Caco-2 (cell line): ENCODE results near the gene RWDD3. TPM values are rescaled to one million over a fixed set of nuclear protein-coding genes. Genes with fewer than 3 reads are reported as not detected.

ENCODE experiments used
- BruUV-seq: library from RNA; stranded (reverse); fragments of 400-500 nt; replicated peaks from 2 replicates; lab custom pipeline; 2021; lab: Mats Ljungman, UMichigan
- CTCF ChIA-PET: fragments of 300-600 bp; sonication (Branson Sonifier 250); formaldehyde crosslinking; loops from one replicate; lab custom pipeline; 2022; ENCODE audit warnings: antibody characterized with exemption; lab: Charles Lee
- POLR2A ChIA-PET: fragments of 300-600 bp; sonication (Branson Sonifier 250); formaldehyde crosslinking; loops from one replicate; lab custom pipeline; 2022; ENCODE audit warnings: antibody characterized with exemption; lab: Charles Lee
- DNase-seq, 2 experiments: peaks; one replicate each; pipeline versions ENCODE4 v3.0.0 to v3.0.0-alpha.2; 2020 to 2022
- H3K27me3 ChIP-seq: replicated peaks from 2 replicates; pipeline ENCODE4 v1.6.0; 2011; ENCODE audit warnings: low read length; ENCODE audit not compliant: control insufficient read depth, insufficient read depth
- H3K36me3 ChIP-seq: 2 replicates; pipeline ENCODE4 v1.5.1; 2011; ENCODE audit warnings: low read length; ENCODE audit not compliant: control insufficient read depth, insufficient read depth
- H3K4me1 ChIP-seq: fragments of 250-450 bp; sonication (Bioruptor Pico); 2 replicates; pipeline ENCODE4 v1.5.1; 2020; ENCODE audit warnings: mild to moderate bottlenecking
- H3K4me3 ChIP-seq: 2 replicates; pipeline ENCODE4 v1.5.1; 2011; ENCODE audit warnings: low read depth, mild to moderate bottlenecking, control low read depth, low read length
- H3K9me3 ChIP-seq: fragments of 250-450 bp; sonication (Bioruptor Pico); 2 replicates; pipeline ENCODE4 v1.5.1; 2020; ENCODE audit warnings: mild to moderate bottlenecking, moderate library complexity
- H3K27ac Mint-ChIP-seq: one replicate; pipeline ENCODE4 v1.8.0; 2022; ENCODE audit warnings: mixed read lengths; ENCODE audit not compliant: unreplicated experiment
- H3K27me3 Mint-ChIP-seq: one replicate; pipeline ENCODE4 v1.8.0; 2022; ENCODE audit warnings: mixed read lengths; ENCODE audit not compliant: insufficient read depth, unreplicated experiment
- H3K36me3 Mint-ChIP-seq: one replicate; pipeline ENCODE4 v1.8.0; 2022; ENCODE audit warnings: mild to moderate bottlenecking, mixed read lengths; ENCODE audit not compliant: insufficient read depth, unreplicated experiment
- H3K4me1 Mint-ChIP-seq: one replicate; pipeline ENCODE4 v1.8.0; 2022; ENCODE audit warnings: low read depth, mixed read lengths; ENCODE audit not compliant: unreplicated experiment
- H3K4me3 Mint-ChIP-seq: one replicate; pipeline ENCODE4 v1.8.0; 2022; ENCODE audit warnings: mild to moderate bottlenecking, moderate library complexity, mixed read lengths; ENCODE audit not compliant: unreplicated experiment
- H3K9me3 Mint-ChIP-seq: one replicate; pipeline ENCODE4 v1.8.0; 2022; ENCODE audit warnings: mixed read lengths; ENCODE audit not compliant: unreplicated experiment
- intact Hi-C: fragments of 100-400 bp; cut with micrococcal nuclease; formaldehyde crosslinking; loops from one replicate; pipeline ENCODE4 v1.10.0; 2022; ENCODE audit not compliant: unreplicated experiment
- total RNA-seq: library from RNA; stranded (reverse); gene quantifications from 2 replicates; pipeline ENCODE4 v1.2.3, GENCODE V29; 2022
- TF ChIP-seq, protein P1 (sequence below), 2 experiments: fragments of 200-600 bp in 1 of 2; IDR thresholded peaks; 1 replicate in 1 of 2; 2 replicates in 1 of 2; pipeline versions ENCODE4 v1.5.1 to v1.8.0; 2011 to 2022; ENCODE audit warnings: antibody characterized with exemption in 1 of 2, control low read depth in 1 of 2, inconsistent platforms in 1 of 2, low read depth in 1 of 2, low read length in 1 of 2, mild to moderate bottlenecking in 1 of 2, moderate library complexity in 1 of 2; ENCODE audit not compliant: insufficient read depth in 1 of 2, severe bottlenecking in 1 of 2, unreplicated experiment in 1 of 2

RWDD3 gene
- total RNA-seq, 1 experiment from 2014 or later: 13.3 TPM

DNA sequence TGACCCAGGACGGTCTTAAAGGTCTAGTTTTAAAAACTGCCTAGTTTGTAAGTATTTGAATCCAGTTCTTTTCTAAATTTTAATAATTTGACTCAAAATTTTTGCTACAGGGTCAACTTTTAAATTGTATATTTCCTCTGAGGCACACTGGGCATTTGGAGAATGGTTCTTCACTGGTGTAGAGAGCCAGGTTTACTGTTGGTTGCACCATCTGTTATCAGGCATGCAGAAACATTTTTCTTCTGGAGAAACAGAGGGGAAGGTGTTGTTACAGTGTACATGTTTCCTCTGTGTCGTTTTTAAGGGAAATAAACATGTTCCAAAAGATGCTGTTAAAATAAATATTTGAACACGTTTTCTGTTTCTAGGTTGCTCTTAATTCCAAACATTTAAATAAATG is 39.0 kb upstream of the RWDD3 start:
- no peak for DNase-seq
- TF ChIP-seq, protein P1, sequence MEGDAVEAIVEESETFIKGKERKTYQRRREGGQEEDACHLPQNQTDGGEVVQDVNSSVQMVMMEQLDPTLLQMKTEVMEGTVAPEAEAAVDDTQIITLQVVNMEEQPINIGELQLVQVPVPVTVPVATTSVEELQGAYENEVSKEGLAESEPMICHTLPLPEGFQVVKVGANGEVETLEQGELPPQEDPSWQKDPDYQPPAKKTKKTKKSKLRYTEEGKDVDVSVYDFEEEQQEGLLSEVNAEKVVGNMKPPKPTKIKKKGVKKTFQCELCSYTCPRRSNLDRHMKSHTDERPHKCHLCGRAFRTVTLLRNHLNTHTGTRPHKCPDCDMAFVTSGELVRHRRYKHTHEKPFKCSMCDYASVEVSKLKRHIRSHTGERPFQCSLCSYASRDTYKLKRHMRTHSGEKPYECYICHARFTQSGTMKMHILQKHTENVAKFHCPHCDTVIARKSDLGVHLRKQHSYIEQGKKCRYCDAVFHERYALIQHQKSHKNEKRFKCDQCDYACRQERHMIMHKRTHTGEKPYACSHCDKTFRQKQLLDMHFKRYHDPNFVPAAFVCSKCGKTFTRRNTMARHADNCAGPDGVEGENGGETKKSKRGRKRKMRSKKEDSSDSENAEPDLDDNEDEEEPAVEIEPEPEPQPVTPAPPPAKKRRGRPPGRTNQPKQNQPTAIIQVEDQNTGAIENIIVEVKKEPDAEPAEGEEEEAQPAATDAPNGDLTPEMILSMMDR (IDR thresholded peaks at IDR 0.05; ENCODE audit: insufficient read depth in 1 of 2, low read depth in 1 of 2, low read length in 1 of 2, severe bottlenecking in 1 of 2, unreplicated experiment in 1 of 2): no peak
- Mint-ChIP-seq H3K36me3 (no peaks in the 10 kb centered on the region), H3K27ac (no peak overlapping the region), H3K4me3 (no peak overlapping the region), H3K9me3 (no peaks in the 10 kb centered on the region), H3K4me1 (no peaks in the 10 kb centered on the region), H3K27me3 (no peaks in the 10 kb centered on the region)
- no peaks in the 10 kb centered on the region for H3K27me3 ChIP-seq
- no peaks in the 10 kb centered on the region for H3K9me3 ChIP-seq
- H3K4me3 ChIP-seq: no peak overlapping the region
- ChIA-PET POLR2A (no interaction called here), CTCF (no interaction called here)
- no peaks in the 10 kb centered on the region for H3K4me1 ChIP-seq
- intact Hi-C loops: no loop called here
- H3K36me3 ChIP-seq: no peaks in the 10 kb centered on the region
- no TSS peak for BruUV-seq

DNA sequence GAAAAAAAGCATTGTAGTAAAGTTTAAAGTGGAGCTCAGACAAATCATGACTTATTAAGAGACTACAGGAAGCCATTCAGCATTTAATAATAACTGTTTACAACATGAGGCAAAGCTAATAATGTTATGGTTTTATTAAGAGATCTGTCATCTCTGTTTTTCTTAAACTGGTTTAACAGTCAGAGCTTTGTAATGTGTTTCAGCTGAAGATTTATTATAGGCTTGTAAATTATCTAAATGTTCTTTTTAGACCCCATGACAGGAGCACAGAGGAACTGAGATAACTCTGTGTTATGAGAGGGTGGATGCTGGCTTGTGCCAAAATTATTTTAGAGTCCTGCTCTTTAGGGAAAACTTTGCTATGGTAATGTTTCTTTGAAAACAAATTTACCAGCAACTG is 38.0 kb upstream of the RWDD3 start:
- H3K36me3 ChIP-seq: no peaks in the 10 kb centered on the region
- H3K4me1 ChIP-seq: no peaks in the 10 kb centered on the region
- H3K27me3 ChIP-seq: no peaks in the 10 kb centered on the region
- Mint-ChIP-seq H3K36me3 (no peaks in the 10 kb centered on the region), H3K4me3 (no peak overlapping the region), H3K27me3 (no peaks in the 10 kb centered on the region), H3K4me1 (no peaks in the 10 kb centered on the region), H3K27ac (no peak overlapping the region), H3K9me3 (no peaks in the 10 kb centered on the region)
- TF ChIP-seq, protein P1 (IDR thresholded peaks at IDR 0.05; ENCODE audit: insufficient read depth in 1 of 2, low read depth in 1 of 2, low read length in 1 of 2, severe bottlenecking in 1 of 2, unreplicated experiment in 1 of 2): no peak
- CTCF ChIA-PET: interaction anchor here (1.4 kb wide), 1 partner anchor 38 kb away, joined by 3 read pairs; the partner anchor contains the start of gene RWDD3
- POLR2A ChIA-PET: no interaction called here
- H3K9me3 ChIP-seq: no peaks in the 10 kb centered on the region
- H3K4me3 ChIP-seq: no peak overlapping the region
- intact Hi-C loops: no loop called here
- BruUV-seq: no TSS peak
- no peak for DNase-seq

DNA sequence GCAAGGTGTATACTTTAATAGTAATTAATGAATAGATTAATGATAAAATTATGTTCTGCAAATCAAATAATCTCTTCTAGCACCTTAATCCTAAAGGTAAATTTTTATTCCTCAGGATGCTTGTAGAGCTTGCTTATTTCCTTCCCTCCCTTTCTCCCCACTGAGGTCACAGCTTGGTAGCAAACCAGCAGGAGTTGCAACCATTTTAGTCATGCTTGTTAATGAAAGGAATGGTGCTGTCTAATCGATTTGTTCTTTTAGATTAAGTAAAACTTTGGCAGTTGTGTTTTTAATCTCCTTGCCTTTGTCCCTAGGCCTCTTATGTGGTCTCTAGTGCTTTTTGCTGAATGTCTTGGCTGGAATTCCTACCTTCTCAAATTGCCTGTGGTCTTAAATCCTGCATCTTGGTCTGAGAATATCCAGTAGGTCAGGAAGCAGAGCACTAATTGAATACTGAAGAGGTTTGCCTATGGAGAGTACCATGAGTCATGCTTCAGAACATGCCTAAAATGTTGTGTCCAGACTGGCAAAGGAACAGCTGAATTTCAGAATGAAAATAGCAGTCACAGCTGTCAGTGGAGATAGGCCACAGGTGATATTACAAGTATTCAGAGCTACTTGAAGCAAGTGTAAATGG is 36.3 kb upstream of the RWDD3 start:
- POLR2A ChIA-PET: no interaction called here
- Histone ChIP-seq H3K36me3 (no peaks in the 10 kb centered on the region), H3K4me1 (no peaks in the 10 kb centered on the region), H3K27me3 (no peaks in the 10 kb centered on the region), H3K4me3 (no peak overlapping the region), H3K9me3 (no peaks in the 10 kb centered on the region)
- Mint-ChIP-seq H3K4me1 (no peaks in the 10 kb centered on the region), H3K36me3 (no peaks in the 10 kb centered on the region), H3K27me3 (no peaks in the 10 kb centered on the region), H3K27ac (no peak overlapping the region), H3K9me3 (no peaks in the 10 kb centered on the region), H3K4me3 (no peak overlapping the region)
- BruUV-seq: no TSS peak
- DNase-seq: no peak
- TF ChIP-seq, protein P1 (IDR thresholded peaks at IDR 0.05; ENCODE audit: insufficient read depth in 1 of 2, low read depth in 1 of 2, low read length in 1 of 2, severe bottlenecking in 1 of 2, unreplicated experiment in 1 of 2): no peak
- intact Hi-C loops: no loop called here
- CTCF ChIA-PET: no interaction called here
